HepG2 (cell line): ENCODE measurements around the gene PLEKHA3. TPM values are rescaled to one million over a fixed set of nuclear protein-coding genes. Genes with fewer than 3 reads are reported as not detected.

Experiments
- ATAC-seq: fragments of 200-7000 bp; cut with Tn5 transposase; 3 replicates; pipeline ENCODE4 v1.9.1; 2020; ENCODE audit warnings: mild to moderate bottlenecking, moderate library complexity
- BruUV-seq: library from RNA; stranded (reverse); fragments of 400-500 nt; replicated peaks from 2 replicates; lab custom pipeline; 2021; lab: Mats Ljungman, UMichigan
- CTCF ChIA-PET: fragments of 300-600 bp; formaldehyde crosslinking; extraction: SDS; loops from one replicate; lab custom pipeline; 2021; ENCODE audit warnings: low total read pairs, inconsistent platforms, low intra/inter-chr PET ratio; lab: Yijun Ruan, JAX
- POLR2A ChIA-PET: fragments of 350-600 bp; sonication (Branson Sonifier 250); formaldehyde crosslinking; loops from one replicate; lab custom pipeline; 2020; ENCODE audit warnings: antibody characterized with exemption, inconsistent platforms; lab: Yijun Ruan, JAX
- DNase-seq: peaks from one replicate; pipeline ENCODE4 v3.0.0-alpha.2; 2015; ENCODE audit warnings: low spot score
- FAIRE-seq: peaks from 3 replicates; lab custom pipeline; 2011; peaks lifted over from hg19 to GRCh38; lab: Jason Lieb, UNC
- H2AFZ ChIP-seq: one replicate; pipeline ENCODE4 v1.6.1; 2011; ENCODE audit warnings: low read length, inconsistent platforms
- H3K27ac ChIP-seq: fragments of 300-600 bp; 3 replicates; pipeline ENCODE4 v1.8.0; 2011; ENCODE audit warnings: mixed run types, mild to moderate bottlenecking, mixed read lengths, low read length, inconsistent platforms; ENCODE audit not compliant: insufficient read depth; ENCODE audit errors: extremely low read length
- H3K27me3 ChIP-seq, 2 experiments: fragments of 200-600 bp in 1 of 2; 2 replicates in 1 of 2; 3 replicates in 1 of 2; pipeline versions ENCODE4 v1.6.0 to v1.8.0; 2011; ENCODE audit warnings: low read length in 2 of 2, mild to moderate bottlenecking in 2 of 2, moderate library complexity in 2 of 2, inconsistent platforms in 1 of 2; ENCODE audit not compliant: insufficient read depth in 2 of 2, control insufficient read depth in 1 of 2
- H3K36me3 ChIP-seq, 2 experiments: fragments of 200-600 bp in 1 of 2; replicated peaks in 1 of 2; 2 replicates in 1 of 2; 3 replicates in 1 of 2; pipeline versions ENCODE4 v1.5.1 to v1.8.0; 2011; ENCODE audit warnings: low read length in 2 of 2, inconsistent platforms in 1 of 2; ENCODE audit not compliant: insufficient read depth in 2 of 2, control insufficient read depth in 1 of 2
- H3K4me1 ChIP-seq: 2 replicates; pipeline ENCODE4 v1.5.1; 2012; ENCODE audit warnings: low read length, inconsistent platforms; ENCODE audit not compliant: insufficient read depth
- H3K4me2 ChIP-seq: 2 replicates; pipeline ENCODE4 v1.6.0; 2011; ENCODE audit warnings: low read depth, low read length, inconsistent platforms
- H3K4me3 ChIP-seq, 3 experiments: fragments of 200-600 bp in 1 of 3; sonication (generic), shearing (Covaris generic) in 1 of 3; replicated peaks in 1 of 3; 2 replicates each; pipeline ENCODE4 v1.5.1; 2011 to 2016; ENCODE audit warnings: low read length in 3 of 3, inconsistent platforms in 2 of 3, low read depth in 2 of 3, mild to moderate bottlenecking in 2 of 3, control low read depth in 1 of 3, mixed read lengths in 1 of 3; ENCODE audit not compliant: insufficient read depth in 1 of 3
- H3K79me2 ChIP-seq: one replicate; pipeline ENCODE4 v1.6.1; 2011; ENCODE audit warnings: low read length, inconsistent platforms; ENCODE audit not compliant: insufficient read depth
- H3K9ac ChIP-seq: 2 replicates; pipeline ENCODE4 v1.6.0; 2011; ENCODE audit warnings: mild to moderate bottlenecking, low read depth, low read length, inconsistent platforms; ENCODE audit not compliant: insufficient read depth
- H3K9me3 ChIP-seq: 2 replicates; pipeline ENCODE4 v1.5.1; 2012; ENCODE audit warnings: mild to moderate bottlenecking, low read length
- H4K20me1 ChIP-seq: 2 replicates; pipeline ENCODE4 v1.6.0; 2011; ENCODE audit warnings: inconsistent platforms, mild to moderate bottlenecking, low read length, moderate library complexity; ENCODE audit not compliant: insufficient read depth
- GATA4 ChIP-seq: sonication (generic); IDR thresholded peaks from 2 replicates; pipeline ENCODE4 v1.6.1; 2016; ENCODE audit warnings: antibody characterized with exemption, low read depth, borderline replicate concordance
- RBAK ChIP-seq: sonication (generic); formaldehyde crosslinking; IDR thresholded peaks from 2 replicates; pipeline ENCODE4 v1.5.1; 2020; ENCODE audit warnings: mild to moderate bottlenecking, missing genetic modification reagents
- ZBED4 ChIP-seq: sonication (generic); formaldehyde crosslinking; IDR thresholded peaks from 2 replicates; pipeline ENCODE4 v1.4.0; 2020; ENCODE audit warnings: missing genetic modification reagents, borderline replicate concordance
- ZNF639 ChIP-seq: conservative IDR thresholded peaks from 2 replicates; pipeline ENCODE4 v1.6.1; 2018; ENCODE audit warnings: missing genetic modification reagents
- WGBS: methylation state at CpG from one replicate; pipeline ENCODE4 v1.1.6; 2017; ENCODE audit warnings: low lambda C conversion rate; 5-methylcytosine and 5-hydroxymethylcytosine counted together
- in situ Hi-C: cut with HindIII; loops from 2 replicates; pipeline ENCODE4 v1.10.0; 2017; ENCODE audit warnings: low pct_unique_long_range_greater_than_20kb; ENCODE audit not compliant: extremely low pct_ligation_motif_present
- intact Hi-C: fragments of 100-400 bp; cut with micrococcal nuclease; formaldehyde crosslinking; loops from one replicate; pipeline ENCODE4 v1.10.0; 2022; ENCODE audit not compliant: unreplicated experiment
- polyA plus RNA-seq, 8 experiments: library from polyadenylated mRNA; depleted of rRNA in 3 of 8; stranded (reverse) in 7 of 8; unstranded in 1 of 8; fragments of >200 nt; fragmentation: Illumina TruSeq in 4 of 8; extraction: Trizol in 4 of 8; gene quantifications; 2 replicates each; pipeline versions ENCODE4 v1.2.1 to v1.2.3, GENCODE V29; 2011 to 2016; ENCODE audit warnings: low read depth in 4 of 8, missing spikeins in 1 of 8, mixed read lengths in 1 of 8; ENCODE audit not compliant: insufficient read depth in 1 of 8
- total RNA-seq, 5 experiments: library from RNA; depleted of rRNA; stranded (reverse); fragments of >200 nt; fragmentation: Illumina TruSeq; extraction: Trizol; gene quantifications; 2 replicates each; pipeline ENCODE4 v1.2.3, GENCODE V29; 2016; ENCODE audit warnings: low read depth in 1 of 5

Gene PLEKHA3
- total and polyA plus RNA-seq, 2 of the 13 experiments (the other 11 are each of a cell fraction or from before 2014, with no cell fraction given), result 11.7 to 23.1 TPM

GRCh38 chr2:178553047-178553446 lies 72.8 kb downstream of the PLEKHA3 start:
- no peaks in the 10 kb centered on the region for H3K4me1 ChIP-seq
- no peak overlapping the region for H3K27ac ChIP-seq
- ATAC-seq (no peak), FAIRE-seq (no peak), DNase-seq (no peak)
- in situ Hi-C loops, result no loop called here
- no peaks in the 10 kb centered on the region for H3K9me3 ChIP-seq
- CTCF ChIA-PET, result no interaction called here
- H3K79me2 ChIP-seq, result no peaks in the 10 kb centered on the region
- H3K4me2 ChIP-seq, result no peak overlapping the region
- H3K27me3 ChIP-seq, result no peaks in the 10 kb centered on the region; a peak in 1 of 5 replicates
- no peak overlapping the region for H3K4me3 ChIP-seq
- TF ChIP-seq GATA4 (no peak), ZBED4 (CRISPR knock-in tag) (no peak), ZNF639 (no peak), RBAK (no peak)
- intact Hi-C loops, result no loop called here
- no peaks in the 10 kb centered on the region for H3K36me3 ChIP-seq
- WGBS, result 57% methylated on average over 2 of the region's 2 CpGs
- no peak overlapping the region for H2AFZ ChIP-seq
- no peaks in the 10 kb centered on the region for H4K20me1 ChIP-seq
- POLR2A ChIA-PET, result no interaction called here
- no TSS peak for BruUV-seq
- H3K9ac ChIP-seq, result no peak overlapping the region

Other genes starting within 250 kb of the PLEKHA3 start
- gene PRKRA, start 29.3 kb upstream of the PLEKHA3 start, total RNA-seq (2016; rRNA removed; fragmentation: Illumina TruSeq; extraction: Trizol), result 67.6 and 74.7 TPM in 2 replicates
- 47.3 and 53.1 TPM in 2 replicates for gene PRKRA, start 29.3 kb upstream of the PLEKHA3 start, polyA plus RNA-seq (2011; rRNA removed)
- 1.1 and 1.2 TPM in 2 replicates for gene PJVK, start 29.1 kb upstream of the PLEKHA3 start, total RNA-seq (2016; rRNA removed; fragmentation: Illumina TruSeq; extraction: Trizol)
- gene PJVK, start 29.1 kb upstream of the PLEKHA3 start, polyA plus RNA-seq (2011; rRNA removed), result 2.6 and 3.0 TPM in 2 replicates
- gene FKBP7, start 1.9 kb upstream of the PLEKHA3 start, total RNA-seq (2016; rRNA removed; fragmentation: Illumina TruSeq; extraction: Trizol), result 9.7 and 14.8 TPM in 2 replicates
- 9.5 and 12.4 TPM in 2 replicates for gene FKBP7, start 1.9 kb upstream of the PLEKHA3 start, polyA plus RNA-seq (2011; rRNA removed)